GM19023 (cell line): Measurements from ENCODE around the gene RGS17.

Experiments used
- ATAC-seq: cut with Tn5 transposase; IDR thresholded peaks from one replicate; pipeline ENCODE4 v1.9.1; 2021; ENCODE audit warnings: mild to moderate bottlenecking, moderate library complexity; ENCODE audit not compliant: unreplicated experiment

RGS17 gene

DNA sequence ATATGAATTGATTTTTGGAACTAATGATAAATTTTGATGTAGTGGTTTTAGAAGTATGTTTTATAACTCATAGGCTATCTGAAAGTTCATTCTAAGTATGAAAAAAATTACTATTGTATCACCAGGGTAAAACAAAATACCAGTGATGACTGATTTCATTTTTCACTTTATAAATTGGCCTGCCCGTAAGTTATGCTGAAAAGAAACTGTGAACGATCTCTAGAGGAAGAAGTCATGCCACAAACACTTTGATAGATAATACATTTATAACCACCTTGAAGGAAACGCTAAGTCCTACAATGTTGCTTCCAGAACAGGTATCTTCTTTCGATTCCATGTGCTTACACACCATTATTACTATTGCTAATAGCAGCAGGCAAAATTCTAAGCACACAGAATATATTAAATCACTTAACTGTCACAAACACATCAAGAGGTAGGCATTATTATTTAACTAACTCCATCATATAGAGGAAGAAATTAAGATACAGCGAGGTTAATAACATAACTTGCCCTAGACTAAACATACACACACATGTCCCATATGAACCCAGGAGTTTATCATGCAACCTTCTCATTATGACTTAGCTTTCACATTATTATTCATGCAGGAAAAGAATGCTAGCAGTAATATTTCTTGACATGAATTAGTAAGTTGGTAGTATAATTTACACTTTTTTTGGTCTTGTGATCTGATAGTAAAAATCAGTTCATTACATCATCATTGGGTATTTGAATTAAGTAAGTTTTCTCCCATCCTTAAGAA lies 44.7 kb downstream of the RGS17 start:
- no peak for ATAC-seq

GRCh38 chr6:153085239-153085638 lies 45.8 kb downstream of the RGS17 start:
- no peak for ATAC-seq

DNA sequence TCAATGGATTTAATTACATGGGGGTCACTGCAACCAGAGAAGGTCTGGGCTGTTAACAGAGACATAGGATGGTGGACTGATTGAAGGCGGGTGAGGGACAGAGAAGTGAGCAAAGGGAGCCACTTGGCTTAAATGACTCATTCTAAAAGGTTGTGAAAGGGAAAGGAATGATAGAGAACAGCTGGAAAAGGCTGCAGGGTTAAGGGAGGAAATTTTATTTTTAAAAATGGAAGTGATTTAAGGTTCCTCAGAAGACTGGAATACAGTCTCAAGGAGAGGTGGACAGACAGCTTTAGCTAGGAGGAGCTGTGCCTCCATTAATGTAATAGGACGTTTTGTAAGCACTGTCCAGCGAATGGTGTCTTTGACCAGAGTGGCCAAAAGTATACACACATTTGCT lies 46.7 kb downstream of the RGS17 start:
- no peak for ATAC-seq

GRCh38 chr6:153083869-153084268 lies 47.2 kb downstream of the RGS17 start:
- no peak for ATAC-seq

GRCh38 chr6:153081914-153082313 lies 49.2 kb downstream of the RGS17 start:
- no peak for ATAC-seq

DNA sequence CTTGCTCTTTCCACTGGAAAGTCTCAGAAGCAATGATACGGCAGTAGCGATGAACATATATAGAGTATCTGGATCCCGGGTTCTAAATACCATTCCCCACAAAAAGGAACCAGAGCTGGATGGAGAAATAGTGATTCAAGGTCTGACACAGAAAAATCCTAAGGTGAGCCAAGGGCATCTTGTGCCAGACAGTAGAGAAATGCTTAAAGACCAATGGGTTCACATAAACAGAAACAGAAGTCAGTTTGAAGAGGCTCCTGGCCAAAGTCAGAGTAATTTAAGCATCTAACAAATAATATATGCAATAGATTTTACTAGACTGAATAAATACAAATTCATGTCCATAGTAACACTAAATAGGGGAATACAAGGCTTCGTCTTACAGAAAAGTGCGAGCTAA lies 54.7 kb downstream of the RGS17 start:
- no peak for ATAC-seq

GRCh38 chr6:153074761-153075160 lies 56.3 kb downstream of the RGS17 start:
- ATAC-seq: no peak

DNA sequence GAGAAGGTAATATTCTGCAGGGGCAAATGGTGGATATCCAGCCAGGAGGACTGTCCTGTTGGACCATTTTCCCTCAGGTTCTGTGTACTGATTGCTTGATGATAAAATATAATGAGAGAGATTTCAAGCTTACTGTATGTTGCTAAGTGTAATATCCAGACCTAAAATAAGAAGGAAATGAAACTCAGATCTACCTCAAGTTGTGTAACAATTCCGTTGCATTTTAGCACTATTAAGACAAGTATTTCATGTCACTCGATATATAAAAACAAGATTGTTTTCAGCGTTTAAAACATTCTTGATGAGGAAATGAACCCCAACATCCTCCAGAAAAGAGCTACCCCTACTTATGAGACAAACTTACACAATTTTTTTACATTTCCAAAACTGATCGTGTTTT lies 57.2 kb downstream of the RGS17 start:
- ATAC-seq: no peak

DNA sequence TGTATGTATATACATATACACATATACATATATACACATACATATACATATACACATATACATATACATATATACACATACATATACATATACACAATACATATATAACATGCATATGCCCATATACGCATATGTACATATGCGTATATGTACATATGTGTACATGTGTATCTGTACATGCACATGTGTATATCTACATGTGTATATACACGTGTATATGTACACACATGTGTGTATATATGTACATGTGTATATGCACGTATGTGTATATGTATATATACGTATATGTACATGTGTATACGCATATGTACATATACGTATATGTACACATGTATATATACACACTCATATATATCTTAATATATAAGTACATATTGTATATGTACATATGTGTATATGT lies 60.3 kb downstream of the RGS17 start:
- no peak for ATAC-seq

DNA sequence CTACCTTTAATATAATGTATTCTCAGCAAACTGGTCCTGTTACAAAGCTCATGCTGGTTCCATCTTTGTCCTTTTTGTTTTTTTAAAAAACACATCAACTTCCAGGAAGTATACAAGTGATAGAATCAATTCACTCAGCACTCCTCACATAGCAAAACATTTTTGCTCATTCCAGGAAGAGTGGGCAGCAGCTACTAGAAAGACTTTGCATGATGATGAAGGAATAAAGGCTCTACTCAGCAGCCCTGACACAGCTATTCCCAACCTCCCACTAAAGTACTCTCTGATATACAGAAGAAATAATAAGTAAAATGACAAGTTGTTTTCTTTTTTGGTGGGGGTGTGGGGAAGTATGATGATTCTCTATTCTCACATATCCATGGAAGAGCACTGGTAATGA lies 61.2 kb downstream of the RGS17 start:
- no peak for ATAC-seq

GRCh38 chr6:153065222-153065621 lies 65.9 kb downstream of the RGS17 start:
- no peak for ATAC-seq

DNA sequence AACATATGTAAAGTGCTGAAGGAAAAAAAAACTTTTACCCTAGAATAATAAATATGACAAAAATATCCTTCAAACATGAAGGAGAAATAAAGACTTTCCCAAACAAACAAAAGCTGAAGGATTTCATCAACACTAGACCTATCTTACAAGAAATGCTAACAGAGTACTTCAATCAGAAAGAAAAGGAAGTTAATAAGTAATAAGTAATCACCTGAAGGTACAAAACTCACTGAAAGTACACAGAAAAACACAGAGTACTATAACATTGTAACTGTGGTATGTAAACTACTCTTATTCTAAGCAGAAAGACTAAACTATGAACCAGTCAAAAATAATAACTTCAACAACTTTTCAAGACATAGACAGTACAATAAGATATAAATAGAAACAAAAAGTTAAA lies 67.1 kb downstream of the RGS17 start:
- ATAC-seq: no peak

DNA sequence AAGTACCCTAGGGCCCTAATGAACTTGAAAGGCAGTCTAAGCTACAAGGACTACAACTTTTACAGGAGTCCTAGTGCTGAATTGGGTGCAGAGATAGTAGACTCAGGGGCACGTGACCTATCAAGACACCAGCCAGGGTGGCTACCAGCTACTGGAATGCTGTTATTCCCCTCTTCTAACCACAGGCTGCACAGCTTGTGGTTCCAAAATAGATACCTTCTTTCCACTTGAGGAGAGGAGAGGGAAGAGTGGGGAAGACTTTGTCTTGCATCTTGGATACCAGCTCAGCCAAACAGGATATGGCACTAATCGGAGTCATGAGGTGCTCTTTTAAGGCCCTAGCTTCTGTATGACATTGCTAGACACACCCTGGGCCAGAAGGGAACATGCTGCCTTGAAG lies 68.6 kb downstream of the RGS17 start:
- no peak for ATAC-seq

GRCh38 chr6:153059757-153060156 lies 71.3 kb downstream of the RGS17 start:
- ATAC-seq: no peak

DNA sequence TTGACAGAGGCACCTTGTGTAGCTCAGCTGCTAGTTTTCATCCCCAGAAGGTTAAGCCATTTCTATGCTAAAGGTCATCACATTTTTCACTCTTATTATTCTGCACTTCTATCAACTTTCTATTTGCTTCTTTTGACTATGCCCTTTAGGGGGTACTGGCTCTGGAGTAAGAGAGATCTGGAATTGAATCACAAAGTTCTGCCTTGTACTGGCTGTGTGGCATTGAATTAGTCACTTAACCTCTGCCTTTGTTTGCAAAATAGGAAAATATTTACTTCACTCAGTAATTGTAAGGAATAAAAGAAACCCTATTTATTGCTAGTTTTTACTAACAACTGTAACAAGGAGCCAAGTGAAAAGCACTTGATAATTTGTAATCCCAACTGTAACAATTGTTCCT lies 71.8 kb downstream of the RGS17 start:
- no peak for ATAC-seq

- ATAC-seq: no peak
These were observed 72.2 kb downstream of the RGS17 start for GRCh38 chr6:153058909-153059308.

- no peak for ATAC-seq
These were observed 72.8 kb downstream of the RGS17 start for GRCh38 chr6:153058291-153058690.

GRCh38 chr6:153056308-153056707 lies 74.8 kb downstream of the RGS17 start:
- ATAC-seq: no peak

DNA sequence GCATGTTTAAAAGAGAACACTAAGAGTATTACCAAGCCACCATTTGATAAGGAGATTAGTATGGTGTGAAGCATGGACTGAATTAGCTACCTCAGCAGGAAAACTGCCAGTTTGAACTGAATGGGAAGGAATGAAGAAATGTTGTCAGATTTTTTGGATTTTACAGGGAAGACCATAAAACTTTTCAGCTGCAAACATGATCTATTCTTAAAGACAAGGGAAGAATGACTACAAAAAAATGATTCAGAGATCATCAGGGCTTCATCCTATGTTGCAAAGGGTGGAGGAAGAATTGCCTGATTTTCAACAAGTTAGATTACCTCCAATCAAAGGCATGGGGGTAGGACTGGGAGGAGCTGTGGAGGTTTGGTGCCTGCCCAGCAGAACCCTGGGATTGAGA lies 79.3 kb downstream of the RGS17 start:
- ATAC-seq: no peak

GRCh38 chr6:153048631-153049030 lies 82.5 kb downstream of the RGS17 start:
- no peak for ATAC-seq

GRCh38 chr6:153047386-153047785 lies 83.7 kb downstream of the RGS17 start:
- ATAC-seq: no peak

DNA sequence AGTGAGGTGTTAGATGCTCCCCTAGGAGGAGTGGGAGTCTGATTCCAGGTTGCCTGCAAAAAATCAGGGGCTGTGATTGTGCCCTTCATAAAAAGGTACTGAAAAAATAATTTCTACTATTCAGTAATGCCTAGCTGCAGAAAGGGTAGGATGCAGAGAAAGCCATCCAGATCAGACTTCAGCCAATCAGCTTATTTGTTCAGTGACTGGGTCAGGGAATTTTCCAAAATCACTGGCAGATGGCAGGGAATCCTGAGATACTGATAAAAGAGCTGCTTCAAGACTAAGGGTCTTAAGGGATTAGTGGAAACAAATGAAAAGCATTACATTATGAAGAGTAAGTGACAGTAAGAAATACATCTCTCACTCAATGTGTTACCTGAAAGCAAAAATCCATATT lies 85.8 kb downstream of the RGS17 start:
- ATAC-seq: no peak

DNA sequence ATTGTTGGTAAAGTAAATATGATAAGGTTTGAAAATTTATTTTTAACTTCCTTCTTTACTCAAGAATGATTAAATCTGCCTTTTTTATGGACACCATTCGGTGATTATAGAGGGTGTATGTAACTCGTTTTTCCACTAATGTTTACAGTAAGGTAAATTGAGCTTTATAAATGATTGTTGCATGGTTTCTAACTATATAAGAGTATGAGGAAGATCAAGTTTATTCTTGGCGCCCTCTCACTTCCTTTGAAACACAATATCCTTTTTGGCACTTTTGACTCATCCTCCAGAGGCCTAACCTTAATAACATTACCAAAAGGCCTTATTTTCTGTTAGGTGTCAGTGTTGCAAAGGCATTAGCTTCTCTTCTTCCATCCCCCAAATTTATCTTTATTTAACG lies 86.8 kb downstream of the RGS17 start:
- no peak for ATAC-seq
